ENCODE measurements around the gene RIC3. TPM values are rescaled to one million over a fixed set of nuclear protein-coding genes. Genes with fewer than 3 reads are reported as not detected.
A peak's percentile ranks its signal among the peaks of the same experiment; 100 is the strongest.

RIC3 gene
- total RNA-seq, 2 experiments from 2014 or later, result 6.3 to 6.8 TPM

GRCh38 chr11:8203414-8203715 lies 34.5 kb upstream of the RIC3 start:
- peaks cover 33% of the 10 kb centered on the region for H3K27me3 Mint-ChIP-seq (ENCODE audit: low read depth)
- peaks cover 5% of the 10 kb centered on the region for H3K4me1 Mint-ChIP-seq (ENCODE audit: low read depth)
- CTCF ChIA-PET, result interaction anchor here (1.6 to 4.0 kb wide), 2 partner anchors 10 to 13 kb away, joined by 3 to 16 read pairs; no protein-coding TSS in a partner anchor
- no peaks in the 10 kb centered on the region for H3K36me3 Mint-ChIP-seq (ENCODE audit: low read depth)
- H3K27ac Mint-ChIP-seq, result no peak overlapping the region
- H3K4me3 Mint-ChIP-seq, result no peak overlapping the region
- intact Hi-C loops (cut with micrococcal nuclease), result no loop called here
- H3K9me3 Mint-ChIP-seq, result no peaks in the 10 kb centered on the region
- no peak for DNase-seq

- peaks cover 28% of the 10 kb centered on the region for H3K27me3 Mint-ChIP-seq (ENCODE audit: low read depth)
- no peaks in the 10 kb centered on the region for H3K9me3 Mint-ChIP-seq
- no peaks in the 10 kb centered on the region for H3K36me3 Mint-ChIP-seq (ENCODE audit: low read depth)
- DNase-seq, result no peak
- H3K4me1 Mint-ChIP-seq (ENCODE audit: low read depth), result peaks cover 5% of the 10 kb centered on the region
- H3K4me3 Mint-ChIP-seq, result no peak overlapping the region
- CTCF ChIA-PET, result interaction anchor here (4.0 kb wide), 1 partner anchor 9 kb away, joined by 16 read pairs; no protein-coding TSS in a partner anchor
- no peak overlapping the region for H3K27ac Mint-ChIP-seq
- intact Hi-C loops (cut with micrococcal nuclease), result no loop called here
These were observed 33.9 kb upstream of the RIC3 start for GRCh38 chr11:8202516-8203413.

GRCh38 chr11:8201644-8202365 lies 33.0 kb upstream of the RIC3 start:
- intact Hi-C loops (cut with micrococcal nuclease), result no loop called here
- Mint-ChIP-seq H3K4me1 (ENCODE audit: low read depth) (peaks cover 3% of the 10 kb centered on the region), H3K4me3 (no peak overlapping the region), H3K27ac (no peak overlapping the region), H3K27me3 (ENCODE audit: low read depth) (peaks cover 31% of the 10 kb centered on the region), H3K36me3 (ENCODE audit: low read depth) (no peaks in the 10 kb centered on the region), H3K9me3 (no peaks in the 10 kb centered on the region)
- CTCF ChIA-PET, result interaction anchor here (4.0 kb wide), 1 partner anchor 8 kb away, joined by 16 read pairs; no protein-coding TSS in a partner anchor
- DNase-seq, result no peak

- Mint-ChIP-seq H3K27ac (no peak overlapping the region), H3K9me3 (no peaks in the 10 kb centered on the region), H3K27me3 (ENCODE audit: low read depth) (peaks cover 24% of the 10 kb centered on the region), H3K36me3 (ENCODE audit: low read depth) (no peaks in the 10 kb centered on the region), H3K4me1 (ENCODE audit: low read depth) (no peaks in the 10 kb centered on the region), H3K4me3 (no peak overlapping the region)
- DNase-seq, result no peak
- intact Hi-C loops (cut with micrococcal nuclease), result no loop called here
- CTCF ChIA-PET, result no interaction called here
These were observed 30.9 kb upstream of the RIC3 start for GRCh38 chr11:8199676-8200075.

- intact Hi-C loops (cut with micrococcal nuclease), result no loop called here
- peaks cover 35% of the 10 kb centered on the region for H3K27me3 Mint-ChIP-seq (ENCODE audit: low read depth)
These were observed 27.9 kb upstream of the RIC3 start for GRCh38 chr11:8196749-8197148.

GRCh38 chr11:8194956-8195355 lies 26.1 kb upstream of the RIC3 start:
- intact Hi-C loops (cut with micrococcal nuclease), result no loop called here
- CTCF ChIA-PET, result interaction anchor here (1.8 to 4.0 kb wide), 3 partner anchors 10 to 372 kb away, joined by 6 to 19 read pairs (median 15); partner anchors contain the start of gene LMO1
- Mint-ChIP-seq H3K27me3 (ENCODE audit: low read depth) (peaks cover 33% of the 10 kb centered on the region), H3K9me3 (no peaks in the 10 kb centered on the region), H3K36me3 (ENCODE audit: low read depth) (no peaks in the 10 kb centered on the region), H3K27ac (no peak overlapping the region), H3K4me1 (ENCODE audit: low read depth) (no peaks in the 10 kb centered on the region), H3K4me3 (no peak overlapping the region)
- no peak for DNase-seq

More at GRCh38 chr11:8196749-8197148, 27.9 kb upstream of the RIC3 start:
- Mint-ChIP-seq H3K9me3 (no peaks in the 10 kb centered on the region), H3K4me3 (no peak overlapping the region), H3K27ac (no peak overlapping the region), H3K4me1 (ENCODE audit: low read depth) (no peaks in the 10 kb centered on the region), H3K36me3 (ENCODE audit: low read depth) (no peaks in the 10 kb centered on the region)
- DNase-seq, result no peak
- CTCF ChIA-PET, result interaction anchor here (1.4 kb wide), 1 partner anchor 371 kb away, joined by 3 read pairs; no protein-coding TSS in a partner anchor

GRCh38 chr11:8192896-8193209 lies 24.0 kb upstream of the RIC3 start:
- Mint-ChIP-seq H3K4me3 (no peak overlapping the region), H3K9me3 (no peaks in the 10 kb centered on the region), H3K36me3 (ENCODE audit: low read depth) (no peaks in the 10 kb centered on the region), H3K4me1 (ENCODE audit: low read depth) (no peaks in the 10 kb centered on the region), H3K27ac (no peak overlapping the region), H3K27me3 (ENCODE audit: low read depth) (peaks cover 30% of the 10 kb centered on the region)
- intact Hi-C loops (cut with micrococcal nuclease), result loop anchor here (1.0 kb wide), 2 partner anchors 71 to 373 kb away; no protein-coding TSS in a partner anchor
- DNase-seq, result no peak
- CTCF ChIA-PET, result interaction anchor here (0.6 to 4.0 kb wide), 14 partner anchors 10 to 1851 kb away, joined by 3 to 19 read pairs (median 4); partner anchors contain the start of gene LMO1

GRCh38 chr11:8192016-8192895 lies 23.4 kb upstream of the RIC3 start:
- Mint-ChIP-seq H3K4me1 (ENCODE audit: low read depth) (no peaks in the 10 kb centered on the region), H3K9me3 (no peaks in the 10 kb centered on the region), H3K27ac (no peak overlapping the region), H3K27me3 (ENCODE audit: low read depth) (peaks cover 25% of the 10 kb centered on the region), H3K36me3 (ENCODE audit: low read depth) (no peaks in the 10 kb centered on the region), H3K4me3 (no peak overlapping the region)
- DNase-seq, result peak; percentile 68
- intact Hi-C loops (cut with micrococcal nuclease), result loop anchor here (1.0 kb wide), 2 partner anchors 72 to 374 kb away; no protein-coding TSS in a partner anchor
- CTCF ChIA-PET, result interaction anchor here (0.6 to 4.0 kb wide), 13 partner anchors 11 to 1852 kb away, joined by 3 to 19 read pairs (median 4); partner anchors contain the start of gene LMO1

GRCh38 chr11:8190431-8190830 lies 21.6 kb upstream of the RIC3 start:
- no peaks in the 10 kb centered on the region for H3K9me3 Mint-ChIP-seq
- H3K27ac Mint-ChIP-seq, result no peak overlapping the region

GRCh38 chr11:8186429-8186828 lies 17.6 kb upstream of the RIC3 start:
- CTCF ChIA-PET, result no interaction called here
- Mint-ChIP-seq H3K27ac (no peak overlapping the region), H3K4me3 (no peak overlapping the region), H3K9me3 (no peaks in the 10 kb centered on the region), H3K27me3 (ENCODE audit: low read depth) (peaks cover 18% of the 10 kb centered on the region), H3K4me1 (ENCODE audit: low read depth) (no peaks in the 10 kb centered on the region), H3K36me3 (ENCODE audit: low read depth) (no peaks in the 10 kb centered on the region)
- intact Hi-C loops (cut with micrococcal nuclease), result no loop called here
- no peak for DNase-seq

More at GRCh38 chr11:8190431-8190830, 21.6 kb upstream of the RIC3 start:
- intact Hi-C loops (cut with micrococcal nuclease), result no loop called here
- CTCF ChIA-PET, result interaction anchor here (0.6 to 1.4 kb wide), 4 partner anchors 14 to 408 kb away, joined by 3 to 5 read pairs (median 4); no protein-coding TSS in a partner anchor
- Mint-ChIP-seq H3K27me3 (ENCODE audit: low read depth) (peaks cover 25% of the 10 kb centered on the region), H3K36me3 (ENCODE audit: low read depth) (no peaks in the 10 kb centered on the region), H3K4me1 (ENCODE audit: low read depth) (no peaks in the 10 kb centered on the region), H3K4me3 (no peak overlapping the region)
- no peak for DNase-seq

GRCh38 chr11:8183111-8183510 lies 14.3 kb upstream of the RIC3 start:
- Mint-ChIP-seq H3K4me3 (no peak overlapping the region), H3K36me3 (ENCODE audit: low read depth) (no peaks in the 10 kb centered on the region), H3K27me3 (ENCODE audit: low read depth) (peaks cover 17% of the 10 kb centered on the region), H3K4me1 (ENCODE audit: low read depth) (no peaks in the 10 kb centered on the region), H3K27ac (no peak overlapping the region), H3K9me3 (no peaks in the 10 kb centered on the region)
- intact Hi-C loops (cut with micrococcal nuclease), result no loop called here
- no peak for DNase-seq
- CTCF ChIA-PET, result no interaction called here

GRCh38 chr11:8180469-8180868 lies 11.6 kb upstream of the RIC3 start:
- CTCF ChIA-PET, result no interaction called here

More at GRCh38 chr11:8180469-8180868, 11.6 kb upstream of the RIC3 start:
- Mint-ChIP-seq H3K27ac (no peak overlapping the region), H3K4me1 (ENCODE audit: low read depth) (no peaks in the 10 kb centered on the region), H3K9me3 (no peaks in the 10 kb centered on the region), H3K36me3 (ENCODE audit: low read depth) (no peaks in the 10 kb centered on the region), H3K4me3 (no peak overlapping the region), H3K27me3 (ENCODE audit: low read depth) (peaks cover 9% of the 10 kb centered on the region)
- no peak for DNase-seq
- intact Hi-C loops (cut with micrococcal nuclease), result no loop called here
